Measurements from ENCODE around the gene ASTN1. TPM values are rescaled to one million over a fixed set of nuclear protein-coding genes. Genes with fewer than 3 reads are reported as not detected.

Gene ASTN1
- total RNA-seq, 1 experiment from 2014 or later, result not detected

DNA sequence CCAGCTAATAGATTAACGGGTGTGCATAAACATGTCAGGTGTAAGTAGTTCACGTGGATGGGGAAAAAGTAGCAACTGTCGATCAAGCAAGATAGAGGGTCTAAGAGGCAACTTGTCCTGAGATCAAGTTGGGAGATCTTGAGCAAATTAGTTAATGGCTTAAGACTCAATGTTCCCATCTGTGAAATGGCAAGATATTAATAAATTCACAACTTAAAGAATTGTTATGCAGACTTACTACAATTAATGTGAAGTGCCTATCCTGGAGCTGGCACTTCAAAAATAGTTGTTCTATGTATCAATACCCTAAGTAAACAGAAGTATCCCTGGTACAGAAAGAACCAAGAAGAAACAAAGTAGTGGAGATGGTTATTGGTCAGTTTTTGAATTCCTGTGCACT, 312.4 kb downstream of the ASTN1 start:
- no peak overlapping the region for H3K4me2 ChIP-seq
- no peaks in the 10 kb centered on the region for H3K27me3 ChIP-seq (ENCODE audit: insufficient read depth, low read depth)
- no peaks in the 10 kb centered on the region for H3F3A ChIP-seq (ENCODE audit: insufficient read depth, low read depth)
- CTCF ChIA-PET, result no interaction called here
- H3K27ac ChIP-seq, result no peak overlapping the region
- no peaks in the 10 kb centered on the region for H4K20me1 ChIP-seq (ENCODE audit: insufficient read depth)
- no peaks in the 10 kb centered on the region for H3K9me3 ChIP-seq (ENCODE audit: insufficient read depth, low read depth)
- POLR2A ChIA-PET (ENCODE audit: unreplicated experiment), result no interaction called here
- no peaks in the 10 kb centered on the region for H3K4me1 ChIP-seq (replicated peaks; ENCODE audit: insufficient read depth)
- H3K36me3 ChIP-seq (ENCODE audit: low read depth), result no peaks in the 10 kb centered on the region
- H2AFZ ChIP-seq, result no peak overlapping the region
- H3K79me2 ChIP-seq (ENCODE audit: low read depth), result no peaks in the 10 kb centered on the region
- BruUV-seq (replicated peaks), result no TSS peak
- DNase-seq, result no peak
- TF ChIP-seq EZH2 (IDR thresholded peaks at IDR 0.05; ENCODE audit: low read depth), result no peak
- TF ChIP-seq, protein P1, sequence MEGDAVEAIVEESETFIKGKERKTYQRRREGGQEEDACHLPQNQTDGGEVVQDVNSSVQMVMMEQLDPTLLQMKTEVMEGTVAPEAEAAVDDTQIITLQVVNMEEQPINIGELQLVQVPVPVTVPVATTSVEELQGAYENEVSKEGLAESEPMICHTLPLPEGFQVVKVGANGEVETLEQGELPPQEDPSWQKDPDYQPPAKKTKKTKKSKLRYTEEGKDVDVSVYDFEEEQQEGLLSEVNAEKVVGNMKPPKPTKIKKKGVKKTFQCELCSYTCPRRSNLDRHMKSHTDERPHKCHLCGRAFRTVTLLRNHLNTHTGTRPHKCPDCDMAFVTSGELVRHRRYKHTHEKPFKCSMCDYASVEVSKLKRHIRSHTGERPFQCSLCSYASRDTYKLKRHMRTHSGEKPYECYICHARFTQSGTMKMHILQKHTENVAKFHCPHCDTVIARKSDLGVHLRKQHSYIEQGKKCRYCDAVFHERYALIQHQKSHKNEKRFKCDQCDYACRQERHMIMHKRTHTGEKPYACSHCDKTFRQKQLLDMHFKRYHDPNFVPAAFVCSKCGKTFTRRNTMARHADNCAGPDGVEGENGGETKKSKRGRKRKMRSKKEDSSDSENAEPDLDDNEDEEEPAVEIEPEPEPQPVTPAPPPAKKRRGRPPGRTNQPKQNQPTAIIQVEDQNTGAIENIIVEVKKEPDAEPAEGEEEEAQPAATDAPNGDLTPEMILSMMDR (conservative IDR thresholded peaks at IDR 0.05), result no peak
- no peaks in the 10 kb centered on the region for H3K9me2 ChIP-seq (ENCODE audit: insufficient read depth)
- intact Hi-C loops (cut with micrococcal nuclease; ENCODE audit: unreplicated experiment), result no loop called here
- H3K4me3 ChIP-seq, result no peak overlapping the region

GRCh38 chr1:176850871-176851270, 313.6 kb downstream of the ASTN1 start:
- BruUV-seq (replicated peaks), result no TSS peak
- intact Hi-C loops (cut with micrococcal nuclease; ENCODE audit: unreplicated experiment), result no loop called here

GRCh38 chr1:176849281-176849680, 315.2 kb downstream of the ASTN1 start:
- Histone ChIP-seq H3K79me2 (ENCODE audit: low read depth) (no peaks in the 10 kb centered on the region), H3K9me3 (ENCODE audit: insufficient read depth, low read depth) (no peaks in the 10 kb centered on the region), H3F3A (ENCODE audit: insufficient read depth, low read depth) (no peaks in the 10 kb centered on the region), H3K4me3 (no peak overlapping the region), H4K20me1 (ENCODE audit: insufficient read depth) (no peaks in the 10 kb centered on the region), H3K9me2 (ENCODE audit: insufficient read depth) (no peaks in the 10 kb centered on the region), H2AFZ (no peak overlapping the region), H3K27ac (no peak overlapping the region), H3K36me3 (ENCODE audit: low read depth) (no peaks in the 10 kb centered on the region), H3K4me2 (no peak overlapping the region), H3K27me3 (ENCODE audit: insufficient read depth, low read depth) (no peaks in the 10 kb centered on the region), H3K4me1 (replicated peaks; ENCODE audit: insufficient read depth) (no peaks in the 10 kb centered on the region)
- BruUV-seq (replicated peaks), result no TSS peak
- ChIA-PET POLR2A (ENCODE audit: unreplicated experiment) (no interaction called here), CTCF (no interaction called here)
- no peak for DNase-seq
- TF ChIP-seq, protein P1 (conservative IDR thresholded peaks at IDR 0.05), result no peak
- TF ChIP-seq EZH2 (IDR thresholded peaks at IDR 0.05; ENCODE audit: low read depth), result no peak
- intact Hi-C loops (cut with micrococcal nuclease; ENCODE audit: unreplicated experiment), result no loop called here

More at GRCh38 chr1:176850871-176851270, 313.6 kb downstream of the ASTN1 start:
- no peak for TF ChIP-seq EZH2 (IDR thresholded peaks at IDR 0.05; ENCODE audit: low read depth)
- TF ChIP-seq, protein P1 (conservative IDR thresholded peaks at IDR 0.05), result no peak
- Histone ChIP-seq H4K20me1 (ENCODE audit: insufficient read depth) (no peaks in the 10 kb centered on the region), H3K9me3 (ENCODE audit: insufficient read depth, low read depth) (no peaks in the 10 kb centered on the region), H3K79me2 (ENCODE audit: low read depth) (no peaks in the 10 kb centered on the region), H3K27ac (no peak overlapping the region), H3K36me3 (ENCODE audit: low read depth) (no peaks in the 10 kb centered on the region), H3K4me1 (replicated peaks; ENCODE audit: insufficient read depth) (no peaks in the 10 kb centered on the region), H3K9me2 (ENCODE audit: insufficient read depth) (no peaks in the 10 kb centered on the region), H2AFZ (no peak overlapping the region), H3K27me3 (ENCODE audit: insufficient read depth, low read depth) (no peaks in the 10 kb centered on the region), H3K4me2 (no peak overlapping the region), H3F3A (ENCODE audit: insufficient read depth, low read depth) (no peaks in the 10 kb centered on the region), H3K4me3 (no peak overlapping the region)
- POLR2A ChIA-PET (ENCODE audit: unreplicated experiment), result no interaction called here
- CTCF ChIA-PET, result no interaction called here
- DNase-seq, result no peak
